GM12873 (cell line): Measurements from ENCODE around the gene AJAP1.

Experiments
- TF ChIP-seq, protein P1 (sequence below): IDR thresholded peaks from 2 replicates; pipeline ENCODE4 v1.5.1; 2012; ENCODE audit warnings: low read depth, mild to moderate bottlenecking, moderate library complexity, low read length, control low read depth; ENCODE audit not compliant: insufficient read depth; ENCODE audit errors: missing control alignments

AJAP1 gene

DNA sequence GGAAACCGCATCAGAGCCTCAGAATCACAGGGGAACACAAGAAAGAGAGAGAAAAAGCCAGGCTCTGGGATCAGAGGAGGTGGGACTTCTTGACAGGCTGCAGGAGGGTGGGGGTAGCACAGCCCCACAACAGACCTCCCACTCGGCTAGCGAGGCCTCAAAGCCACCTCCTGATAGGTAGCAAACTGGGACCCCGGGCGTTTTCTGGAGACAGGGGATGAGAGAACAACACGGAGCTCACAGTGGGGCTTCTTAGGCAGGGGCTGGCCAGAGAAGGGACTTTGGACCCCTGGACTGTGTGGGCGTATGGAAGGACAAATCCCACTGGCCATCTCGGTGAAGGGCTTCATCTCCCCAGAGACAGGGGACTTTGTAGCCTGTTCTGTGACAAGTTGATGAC, 116.3 kb downstream of the AJAP1 start:
- TF ChIP-seq, protein P1, sequence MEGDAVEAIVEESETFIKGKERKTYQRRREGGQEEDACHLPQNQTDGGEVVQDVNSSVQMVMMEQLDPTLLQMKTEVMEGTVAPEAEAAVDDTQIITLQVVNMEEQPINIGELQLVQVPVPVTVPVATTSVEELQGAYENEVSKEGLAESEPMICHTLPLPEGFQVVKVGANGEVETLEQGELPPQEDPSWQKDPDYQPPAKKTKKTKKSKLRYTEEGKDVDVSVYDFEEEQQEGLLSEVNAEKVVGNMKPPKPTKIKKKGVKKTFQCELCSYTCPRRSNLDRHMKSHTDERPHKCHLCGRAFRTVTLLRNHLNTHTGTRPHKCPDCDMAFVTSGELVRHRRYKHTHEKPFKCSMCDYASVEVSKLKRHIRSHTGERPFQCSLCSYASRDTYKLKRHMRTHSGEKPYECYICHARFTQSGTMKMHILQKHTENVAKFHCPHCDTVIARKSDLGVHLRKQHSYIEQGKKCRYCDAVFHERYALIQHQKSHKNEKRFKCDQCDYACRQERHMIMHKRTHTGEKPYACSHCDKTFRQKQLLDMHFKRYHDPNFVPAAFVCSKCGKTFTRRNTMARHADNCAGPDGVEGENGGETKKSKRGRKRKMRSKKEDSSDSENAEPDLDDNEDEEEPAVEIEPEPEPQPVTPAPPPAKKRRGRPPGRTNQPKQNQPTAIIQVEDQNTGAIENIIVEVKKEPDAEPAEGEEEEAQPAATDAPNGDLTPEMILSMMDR = no peak

DNA sequence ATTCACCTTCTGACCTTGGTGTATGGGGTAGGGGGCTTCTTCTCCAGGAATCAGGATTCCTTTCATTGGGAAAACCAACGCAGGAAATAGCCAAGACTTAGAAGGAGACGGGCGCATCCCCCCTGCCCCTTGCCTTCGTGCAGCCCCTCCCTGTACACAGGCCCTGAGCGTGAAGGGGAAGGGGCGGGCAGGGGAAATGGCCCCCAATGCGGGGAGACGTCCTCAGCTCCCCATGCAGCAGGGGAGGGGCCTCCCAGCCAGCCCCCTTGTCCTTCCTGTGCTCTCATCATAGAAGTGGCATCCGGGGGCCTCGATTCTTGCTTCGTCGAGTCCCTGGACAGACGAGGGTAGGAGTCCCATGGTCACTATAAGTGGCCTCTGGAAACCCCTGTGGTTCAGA, 116.9 kb downstream of the AJAP1 start:
- TF ChIP-seq, protein P1 = no peak

GRCh38 chr1:4771721-4772120, 117.3 kb downstream of the AJAP1 start:
- TF ChIP-seq, protein P1 = no peak

DNA sequence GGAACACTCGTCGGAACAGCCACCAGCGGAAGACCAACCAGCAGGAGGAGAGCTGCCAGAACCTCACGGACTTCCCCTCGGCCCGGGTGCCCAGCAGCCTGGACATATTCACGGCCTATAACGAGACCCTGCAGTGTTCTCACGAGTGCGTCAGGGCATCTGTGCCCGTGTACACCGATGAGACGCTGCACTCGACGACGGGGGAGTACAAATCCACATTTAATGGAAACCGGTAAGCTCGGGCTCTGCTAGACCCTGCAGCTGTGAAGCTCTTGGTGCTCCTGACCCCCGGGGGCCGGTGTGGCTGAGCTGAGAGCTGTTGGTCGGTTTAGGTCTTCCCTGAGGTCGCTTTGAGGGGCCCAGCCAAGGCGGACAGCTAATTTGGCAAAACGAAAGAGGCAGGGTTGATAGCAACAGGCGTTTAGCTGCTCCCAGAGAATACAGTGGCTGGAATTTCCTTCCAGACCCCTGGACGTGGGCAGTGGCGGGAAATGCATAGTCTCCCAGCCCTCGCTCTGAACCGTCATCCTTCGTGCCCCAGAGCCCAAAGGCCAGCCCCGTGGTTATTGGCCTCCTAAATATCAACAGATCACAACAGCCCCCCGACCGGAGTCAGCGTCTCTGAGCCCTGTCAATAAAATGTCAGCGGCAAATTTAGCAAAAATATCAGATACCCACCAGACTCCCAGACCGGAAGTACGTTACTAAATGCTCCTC, 118.0 kb downstream of the AJAP1 start:
- TF ChIP-seq, protein P1 = no peak

DNA sequence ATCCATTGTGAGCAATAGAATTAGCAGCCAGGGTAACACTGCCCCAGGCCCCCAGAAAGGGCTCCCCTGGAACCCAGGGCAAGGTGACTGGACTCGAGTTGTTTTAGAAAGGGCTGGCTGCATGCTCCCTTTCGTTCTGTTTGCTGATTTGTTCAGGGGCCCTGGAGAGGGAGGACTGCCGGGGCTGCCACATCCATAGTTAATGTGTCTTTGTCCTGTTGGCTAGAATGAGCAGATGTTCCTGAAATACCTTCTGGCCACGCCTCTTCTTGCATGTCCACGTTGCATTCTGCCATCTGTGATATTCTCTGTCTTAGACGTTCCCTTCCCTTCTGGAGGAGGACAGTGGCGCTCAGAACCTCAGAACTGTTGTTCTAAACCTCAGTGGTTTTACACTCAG, 118.8 kb downstream of the AJAP1 start:
- TF ChIP-seq, protein P1 = no peak

- TF ChIP-seq, protein P1 = no peak
Measured at GRCh38 chr1:4775506-4775905, 121.1 kb downstream of the AJAP1 start.

- TF ChIP-seq, protein P1 = peak; percentile 46
Measured at GRCh38 chr1:4778056-4778455, 123.6 kb downstream of the AJAP1 start.
